CD4-positive, alpha-beta memory T cell (primary cell): Measurements from ENCODE around the gene RBM28. TPM values are rescaled to one million over a fixed set of nuclear protein-coding genes. Genes with fewer than 3 reads are reported as not detected.

ENCODE experiments used
- CTCF ChIA-PET: fragments of 350-600 bp; sonication (Branson Sonifier 250); formaldehyde crosslinking; loops from one replicate; lab custom pipeline; 2021; ENCODE audit warnings: inconsistent platforms; ENCODE audit not compliant: partially characterized antibody; lab: Charles Lee
- POLR2A ChIA-PET: fragments of 350-600 bp; sonication (Branson Sonifier 250); formaldehyde crosslinking; loops from one replicate; lab custom pipeline; 2021; ENCODE audit not compliant: partially characterized antibody; lab: Charles Lee
- DNase-seq, 5 donors: peaks; one replicate each; pipeline versions ENCODE4 v3.0.0 to v3.0.0-alpha.2; 2020 to 2022; ENCODE audit warnings: mixed read lengths in 1 of 5
- H3K27ac ChIP-seq: one replicate; pipeline ENCODE4 v1.7.0; 2013; ENCODE audit warnings: low read depth, low read length
- H3K27me3 ChIP-seq: 2 replicates; pipeline ENCODE4 v1.7.0; 2013; ENCODE audit warnings: mild to moderate bottlenecking, low read length, moderate library complexity; ENCODE audit not compliant: insufficient read depth
- H3K36me3 ChIP-seq: 2 replicates; pipeline ENCODE4 v1.7.0; 2013; ENCODE audit warnings: mild to moderate bottlenecking, low read length, moderate library complexity; ENCODE audit not compliant: insufficient read depth
- H3K4me1 ChIP-seq: 2 replicates; pipeline ENCODE4 v1.7.0; 2013; ENCODE audit warnings: mild to moderate bottlenecking, low read length, moderate library complexity; ENCODE audit not compliant: insufficient read depth
- H3K4me3 ChIP-seq, 2 donors: one replicate each; pipeline ENCODE4 v1.7.0; 2013; ENCODE audit warnings: low read length in 2 of 2, mild to moderate bottlenecking in 1 of 2
- H3K9me3 ChIP-seq, 2 donors: one replicate each; pipeline ENCODE4 v1.7.0; 2013; ENCODE audit warnings: low read length in 2 of 2, control low read depth in 1 of 2; ENCODE audit not compliant: control insufficient read depth in 1 of 2
- H3K27ac Mint-ChIP-seq, 7 donors: one replicate each; pipeline ENCODE4 v1.8.0; 2020 to 2021; ENCODE audit warnings: mixed read lengths in 7 of 7, mild to moderate bottlenecking in 6 of 7, inconsistent platforms in 3 of 7, moderate library complexity in 3 of 7
- H3K27me3 Mint-ChIP-seq, 2 donors: one replicate each; pipeline ENCODE4 v1.8.0; 2020 to 2021; ENCODE audit warnings: mixed read lengths in 2 of 2
- H3K36me3 Mint-ChIP-seq, 2 donors: one replicate each; pipeline ENCODE4 v1.8.0; 2020 to 2021; ENCODE audit warnings: mixed read lengths in 2 of 2, inconsistent platforms in 1 of 2, mild to moderate bottlenecking in 1 of 2
- H3K4me1 Mint-ChIP-seq, 4 donors: one replicate each; pipeline ENCODE4 v1.8.0; 2020 to 2021; ENCODE audit warnings: mixed read lengths in 4 of 4, mild to moderate bottlenecking in 1 of 4
- H3K4me3 Mint-ChIP-seq, 8 donors: one replicate each; pipeline ENCODE4 v1.8.0; 2020 to 2021; ENCODE audit warnings: mixed read lengths in 8 of 8, mild to moderate bottlenecking in 7 of 8, moderate library complexity in 6 of 8, inconsistent platforms in 3 of 8
- H3K9me3 Mint-ChIP-seq, 8 donors: one replicate each; pipeline ENCODE4 v1.8.0; 2020 to 2021; ENCODE audit warnings: mixed read lengths in 8 of 8, mild to moderate bottlenecking in 5 of 8, inconsistent platforms in 3 of 8, moderate library complexity in 1 of 8
- intact Hi-C: fragments of 100-400 bp; cut with micrococcal nuclease; formaldehyde crosslinking; loops from one replicate; pipeline ENCODE4 v1.15.1; 2023
- polyA plus RNA-seq, 2 donors: library from polyadenylated mRNA; unstranded; fragments of 300-500 nt; fragmentation: Illumina TruSeq; gene quantifications; one replicate each; pipeline ENCODE4 v1.2.3, GENCODE V29; 2021
- total RNA-seq, 2 experiments: library from RNA; stranded (reverse); gene quantifications; one replicate each; pipeline ENCODE4 v1.2.3, GENCODE V29; 2021

RBM28 gene
- total and polyA plus RNA-seq, 4 experiments from 2014 or later = 2.4 to 48.3 (median 26.6) TPM

DNA sequence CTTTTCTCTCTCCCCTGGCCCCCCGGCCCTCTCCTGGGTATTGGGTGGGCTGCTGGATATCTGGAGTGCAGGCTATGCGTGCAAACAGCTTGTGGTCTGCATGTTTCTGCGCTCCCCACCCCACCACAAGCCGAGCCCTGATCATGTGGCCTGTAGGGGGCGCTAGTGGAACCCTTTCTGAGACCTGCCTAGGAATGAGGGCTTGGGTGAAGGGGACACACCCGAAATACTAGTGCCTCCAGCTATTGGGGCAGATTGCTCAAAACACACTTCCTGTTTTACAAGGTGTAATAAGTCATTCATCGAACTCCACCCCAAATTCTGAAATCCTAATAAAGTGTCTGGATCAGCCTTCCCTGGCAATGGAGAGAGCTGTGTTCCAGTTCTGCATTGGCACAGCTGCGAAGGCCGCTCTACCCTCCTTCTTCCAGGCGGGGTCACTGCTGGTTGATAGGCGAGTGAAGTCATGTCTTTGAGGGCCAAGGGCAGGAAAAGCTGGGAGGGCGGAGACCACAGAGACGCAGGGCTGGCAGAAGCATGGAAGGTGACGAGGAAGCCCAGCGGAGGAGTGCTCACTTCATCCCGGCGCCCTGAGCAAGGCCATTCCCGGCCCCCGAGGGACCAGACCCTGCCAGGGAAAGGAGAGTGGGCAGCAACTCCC, 37.6 kb upstream of the RBM28 start:
- no peak for DNase-seq
- no peak overlapping the region for H3K27ac ChIP-seq
- no peak overlapping the region for H3K4me3 ChIP-seq
- ChIA-PET POLR2A (no interaction called here), CTCF (interaction anchor here (0.8 to 4.3 kb wide), 9 partner anchors 8 to 45 kb away, joined by 3 to 21 read pairs (median 5); partner anchors contain the start of gene RBM28)
- peaks cover 0 to 2% (median 0%) of the 10 kb centered on the region in 4 donors for H3K4me1 Mint-ChIP-seq
- no peaks in the 10 kb centered on the region for H3K9me3 ChIP-seq
- intact Hi-C loops = no loop called here
- no peaks in the 10 kb centered on the region for H3K4me1 ChIP-seq
- H3K9me3 Mint-ChIP-seq = no peaks in the 10 kb centered on the region
- no peaks in the 10 kb centered on the region for H3K36me3 ChIP-seq
- H3K4me3 Mint-ChIP-seq = no peak overlapping the region
- no peaks in the 10 kb centered on the region for H3K27me3 ChIP-seq
- H3K27me3 Mint-ChIP-seq = peaks cover 1 to 2% of the 10 kb centered on the region in 2 donors
- no peaks in the 10 kb centered on the region for H3K36me3 Mint-ChIP-seq
- no peak overlapping the region for H3K27ac Mint-ChIP-seq

- Histone ChIP-seq H3K36me3 (no peaks in the 10 kb centered on the region), H3K27ac (no peak overlapping the region), H3K27me3 (no peaks in the 10 kb centered on the region), H3K4me1 (no peaks in the 10 kb centered on the region), H3K9me3 (no peaks in the 10 kb centered on the region), H3K4me3 (no peak overlapping the region)
- no peak for DNase-seq
- Mint-ChIP-seq H3K27me3 (peaks cover 1 to 3% of the 10 kb centered on the region in 2 donors), H3K27ac (no peak overlapping the region), H3K4me3 (no peak overlapping the region), H3K36me3 (no peaks in the 10 kb centered on the region), H3K4me1 (peaks cover 0 to 2% (median 0%) of the 10 kb centered on the region in 4 donors), H3K9me3 (no peaks in the 10 kb centered on the region)
- POLR2A ChIA-PET = no interaction called here
- intact Hi-C loops = no loop called here
- CTCF ChIA-PET = interaction anchor here (1.2 to 4.3 kb wide), 7 partner anchors 9 to 45 kb away, joined by 3 to 21 read pairs (median 4); no protein-coding TSS in a partner anchor
These were observed 36.9 kb upstream of the RBM28 start for GRCh38 chr7:128380483-128381106.

- Mint-ChIP-seq H3K4me3 (no peak overlapping the region), H3K4me1 (peaks cover 0 to 2% (median 0%) of the 10 kb centered on the region in 4 donors), H3K27me3 (peaks cover 1 to 3% of the 10 kb centered on the region in 2 donors), H3K9me3 (no peaks in the 10 kb centered on the region), H3K36me3 (no peaks in the 10 kb centered on the region), H3K27ac (no peak overlapping the region)
- ChIA-PET CTCF (interaction anchor here (1.1 to 4.3 kb wide), 6 partner anchors 8 to 33 kb away, joined by 3 to 21 read pairs (median 4); no protein-coding TSS in a partner anchor), POLR2A (no interaction called here)
- intact Hi-C loops = no loop called here
- no peaks in the 10 kb centered on the region for H3K9me3 ChIP-seq
- no peaks in the 10 kb centered on the region for H3K36me3 ChIP-seq
- no peaks in the 10 kb centered on the region for H3K4me1 ChIP-seq
- no peaks in the 10 kb centered on the region for H3K27me3 ChIP-seq
- H3K27ac ChIP-seq = no peak overlapping the region
- DNase-seq = no peak
- no peak overlapping the region for H3K4me3 ChIP-seq
These were observed 36.3 kb upstream of the RBM28 start for GRCh38 chr7:128379900-128380479.

DNA sequence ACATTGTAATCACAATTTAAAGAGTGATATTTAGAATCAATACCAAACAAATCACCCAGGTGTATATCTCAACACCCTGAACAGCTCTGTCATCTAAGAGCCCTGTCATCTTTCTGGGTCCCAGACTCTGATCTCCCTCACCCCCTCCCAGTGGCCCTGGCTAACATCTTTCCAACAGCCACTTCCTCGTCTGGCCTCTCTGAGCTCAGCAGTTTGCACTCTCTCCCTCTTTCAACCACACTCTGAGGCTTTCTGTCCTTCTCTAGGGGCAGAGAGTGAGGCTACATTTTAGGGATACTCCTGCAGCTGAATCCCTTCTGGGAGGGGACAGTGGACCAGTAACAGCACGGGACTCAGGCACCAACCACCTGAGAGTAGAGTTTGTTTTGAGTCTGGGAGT, 34.9 kb upstream of the RBM28 start:
- Histone ChIP-seq H3K4me1 (no peaks in the 10 kb centered on the region), H3K36me3 (no peaks in the 10 kb centered on the region), H3K9me3 (no peaks in the 10 kb centered on the region), H3K4me3 (no peak overlapping the region), H3K27me3 (no peaks in the 10 kb centered on the region), H3K27ac (no peak overlapping the region)
- H3K9me3 Mint-ChIP-seq = peaks cover 0 to 1% (median 0%) of the 10 kb centered on the region in 8 donors
- H3K27me3 Mint-ChIP-seq = peaks cover 3 to 4% of the 10 kb centered on the region in 2 donors
- DNase-seq = no peak
- intact Hi-C loops = no loop called here
- H3K27ac Mint-ChIP-seq = no peak overlapping the region
- peaks cover 0 to 2% (median 0%) of the 10 kb centered on the region in 4 donors for H3K4me1 Mint-ChIP-seq
- ChIA-PET CTCF (interaction anchor here (0.6 to 1.0 kb wide), 2 partner anchors 8 to 11 kb away, joined by 3 to 4 read pairs; no protein-coding TSS in a partner anchor), POLR2A (no interaction called here)
- H3K36me3 Mint-ChIP-seq = no peaks in the 10 kb centered on the region
- no peak overlapping the region for H3K4me3 Mint-ChIP-seq

DNA sequence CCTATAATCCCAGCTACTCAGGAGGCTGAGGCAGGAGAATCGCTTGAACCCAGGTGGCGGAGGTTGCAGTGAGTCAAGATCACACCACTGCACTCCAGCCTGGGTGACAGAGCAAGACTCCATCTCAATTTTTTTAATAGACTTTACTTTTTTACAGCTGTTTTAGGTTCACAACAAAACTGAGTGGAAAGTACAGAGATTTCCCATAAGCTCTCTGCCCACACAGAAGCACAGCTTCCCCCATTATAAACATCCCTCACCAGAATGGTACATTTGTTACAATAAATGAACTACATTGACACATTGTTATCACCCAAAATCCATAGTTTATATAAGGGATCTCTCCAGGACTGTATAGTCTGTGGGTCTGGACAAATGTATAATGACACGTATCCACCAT, 32.4 kb upstream of the RBM28 start:
- H3K27ac Mint-ChIP-seq = no peak overlapping the region
- peaks cover 0 to 2% (median 0%) of the 10 kb centered on the region in 4 donors for H3K4me1 Mint-ChIP-seq

DNA sequence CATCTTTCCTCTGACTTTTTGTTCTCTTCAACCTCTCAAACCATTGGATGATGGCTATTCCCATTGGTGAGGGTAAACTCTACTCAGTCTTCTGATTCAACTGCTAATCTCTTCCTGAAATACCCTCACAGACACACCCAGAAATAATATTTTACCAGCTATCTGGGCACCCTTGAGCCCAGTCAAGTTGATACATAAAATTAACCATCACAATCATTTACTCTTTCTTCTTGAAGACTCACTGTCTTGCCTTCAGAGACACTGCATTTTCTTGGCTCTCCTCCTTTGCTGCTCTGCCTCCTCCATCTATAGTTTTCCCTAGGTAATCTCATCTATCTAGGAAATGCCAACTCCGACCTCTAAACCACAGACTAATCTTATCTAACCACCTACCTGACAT, 30.3 kb upstream of the RBM28 start:
- Histone ChIP-seq H3K36me3 (no peaks in the 10 kb centered on the region), H3K4me3 (no peak overlapping the region), H3K27me3 (no peaks in the 10 kb centered on the region), H3K27ac (no peak overlapping the region), H3K4me1 (no peaks in the 10 kb centered on the region), H3K9me3 (no peaks in the 10 kb centered on the region)
- Mint-ChIP-seq H3K27ac (no peak overlapping the region), H3K9me3 (peaks cover 0 to 1% (median 0%) of the 10 kb centered on the region in 8 donors), H3K4me3 (no peak overlapping the region), H3K4me1 (no peaks in the 10 kb centered on the region), H3K27me3 (peaks cover 3 to 6% of the 10 kb centered on the region in 2 donors), H3K36me3 (no peaks in the 10 kb centered on the region)
- POLR2A ChIA-PET = interaction anchor here (1.0 kb wide), 1 partner anchor 11 kb away, joined by 3 read pairs; no protein-coding TSS in a partner anchor
- DNase-seq = no peak
- intact Hi-C loops = no loop called here
- CTCF ChIA-PET = interaction anchor here (1.3 to 2.9 kb wide), 2 partner anchors 13 to 17 kb away, joined by 4 to 10 read pairs; no protein-coding TSS in a partner anchor

More for the DNA sequence above, 32.4 kb upstream of the RBM28 start:
- H3K36me3 Mint-ChIP-seq = no peaks in the 10 kb centered on the region
- Histone ChIP-seq H3K4me3 (no peak overlapping the region), H3K27ac (no peak overlapping the region), H3K4me1 (no peaks in the 10 kb centered on the region), H3K27me3 (no peaks in the 10 kb centered on the region), H3K9me3 (no peaks in the 10 kb centered on the region), H3K36me3 (no peaks in the 10 kb centered on the region)
- no peak for DNase-seq
- ChIA-PET POLR2A (no interaction called here), CTCF (interaction anchor here (1.4 to 1.6 kb wide), 2 partner anchors 11 to 29 kb away, joined by 3 to 7 read pairs; no protein-coding TSS in a partner anchor)
- no peak overlapping the region for H3K4me3 Mint-ChIP-seq
- peaks cover 0 to 1% (median 0%) of the 10 kb centered on the region in 8 donors for H3K9me3 Mint-ChIP-seq
- intact Hi-C loops = no loop called here
- H3K27me3 Mint-ChIP-seq = peaks cover 5 to 6% of the 10 kb centered on the region in 2 donors

DNA sequence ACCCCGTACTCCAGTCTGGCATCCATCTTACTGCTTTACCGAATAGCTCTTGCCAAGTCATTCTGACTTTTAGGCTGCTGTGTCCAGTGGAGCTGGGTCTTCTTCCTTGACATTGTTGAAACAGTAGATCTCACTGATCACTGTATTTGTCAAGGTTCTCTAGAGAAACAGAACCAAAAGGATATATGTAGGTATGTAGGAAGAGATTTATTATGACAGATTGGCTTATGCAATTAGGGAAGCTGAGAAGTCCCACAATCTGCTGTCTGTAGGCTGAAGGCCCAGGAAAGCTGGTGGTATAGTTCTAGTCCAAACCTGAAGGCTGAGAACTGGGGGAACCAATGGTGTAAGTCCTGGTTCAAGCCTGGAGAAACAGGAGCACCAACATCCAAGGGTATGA, 29.9 kb upstream of the RBM28 start:
- ChIA-PET POLR2A (interaction anchor here (1.0 kb wide), 1 partner anchor 10 kb away, joined by 3 read pairs; no protein-coding TSS in a partner anchor), CTCF (interaction anchor here (0.6 to 2.9 kb wide), 4 partner anchors 10 to 27 kb away, joined by 4 to 10 read pairs (median 6); no protein-coding TSS in a partner anchor)
- Mint-ChIP-seq H3K9me3 (peaks cover 0 to 1% (median 0%) of the 10 kb centered on the region in 8 donors), H3K27me3 (peaks cover 3 to 6% of the 10 kb centered on the region in 2 donors), H3K4me1 (no peaks in the 10 kb centered on the region), H3K36me3 (no peaks in the 10 kb centered on the region), H3K4me3 (no peak overlapping the region), H3K27ac (no peak overlapping the region)
- Histone ChIP-seq H3K36me3 (no peaks in the 10 kb centered on the region), H3K4me1 (no peaks in the 10 kb centered on the region), H3K4me3 (no peak overlapping the region), H3K27me3 (no peaks in the 10 kb centered on the region), H3K27ac (no peak overlapping the region), H3K9me3 (no peaks in the 10 kb centered on the region)
- DNase-seq = no peak
- intact Hi-C loops = no loop called here
